ENCODE measurements around the gene PHIP. TPM values are rescaled to one million over a fixed set of nuclear protein-coding genes. Genes with fewer than 3 reads are reported as not detected.
"Not testable (repeated sequence)": the region's sequence is repeated elsewhere in the genome, so short reads cannot be mapped to it uniquely, and the experiment has no call there.

Gene PHIP
- total and polyA plus RNA-seq, 10 of the 15 experiments (the other 5 are each of a cell fraction or from before 2014, with no cell fraction given) = 8.5 to 34.6 (median 17.9) TPM

DNA sequence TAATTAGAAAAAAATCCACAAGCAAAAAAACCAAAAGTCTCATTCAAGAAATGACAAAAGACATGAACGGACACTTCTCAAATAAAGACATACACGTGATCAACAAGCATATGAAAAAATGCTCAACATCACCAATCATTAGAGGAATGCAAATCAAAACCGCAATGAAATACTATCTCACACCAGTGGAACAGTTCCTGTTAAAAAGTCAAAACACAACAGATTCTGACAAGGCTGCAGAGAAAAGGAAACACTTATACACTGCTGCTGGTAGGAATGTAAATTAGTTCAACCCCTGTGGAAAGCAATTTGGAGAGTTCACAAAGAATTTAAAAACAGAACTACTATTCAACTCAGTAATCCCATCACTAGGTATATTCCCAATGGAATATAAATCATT, 152.7 kb downstream of the PHIP start (continued):
- TF ChIP-seq, protein P1, sequence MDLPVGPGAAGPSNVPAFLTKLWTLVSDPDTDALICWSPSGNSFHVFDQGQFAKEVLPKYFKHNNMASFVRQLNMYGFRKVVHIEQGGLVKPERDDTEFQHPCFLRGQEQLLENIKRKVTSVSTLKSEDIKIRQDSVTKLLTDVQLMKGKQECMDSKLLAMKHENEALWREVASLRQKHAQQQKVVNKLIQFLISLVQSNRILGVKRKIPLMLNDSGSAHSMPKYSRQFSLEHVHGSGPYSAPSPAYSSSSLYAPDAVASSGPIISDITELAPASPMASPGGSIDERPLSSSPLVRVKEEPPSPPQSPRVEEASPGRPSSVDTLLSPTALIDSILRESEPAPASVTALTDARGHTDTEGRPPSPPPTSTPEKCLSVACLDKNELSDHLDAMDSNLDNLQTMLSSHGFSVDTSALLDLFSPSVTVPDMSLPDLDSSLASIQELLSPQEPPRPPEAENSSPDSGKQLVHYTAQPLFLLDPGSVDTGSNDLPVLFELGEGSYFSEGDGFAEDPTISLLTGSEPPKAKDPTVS (IDR thresholded peaks at IDR 0.05; ENCODE audit: low read depth, low read length) = no peak
- no peak for TF ChIP-seq SMAD1 (IDR thresholded peaks at IDR 0.05; ENCODE audit: low read depth, partially characterized antibody)
- TF ChIP-seq DPF2 (IDR thresholded peaks at IDR 0.05) = no peak
- no peak for TF ChIP-seq CUX1 (IDR thresholded peaks at IDR 0.05; ENCODE audit: insufficient replicate concordance, low read depth, low read length)
- no peak for TF ChIP-seq TAF1 (IDR thresholded peaks at IDR 0.05; ENCODE audit: borderline replicate concordance, low read depth, low read length)
- no peak for TF ChIP-seq GATAD2B (conservative IDR thresholded peaks at IDR 0.05; ENCODE audit: low read depth)
- no peak for TF ChIP-seq KDM1A (IDR thresholded peaks at IDR 0.05; ENCODE audit: borderline replicate concordance)
- no peak for TF ChIP-seq BMI1 (IDR thresholded peaks at IDR 0.05; ENCODE audit: borderline replicate concordance)
- no peak for TF ChIP-seq FOXK2 (IDR thresholded peaks at IDR 0.05)

- H3K79me2 ChIP-seq (ENCODE audit: control insufficient read depth, insufficient read depth, low read length); CTCF ChIA-PET; POLR2A ChIA-PET; H3K36me3 ChIP-seq (ENCODE audit: control insufficient read depth in 2 of 2, insufficient read depth in 2 of 2, low read length in 1 of 2); H3K4me1 ChIP-seq (ENCODE audit: control insufficient read depth, insufficient read depth, low read length); H2AFZ ChIP-seq (ENCODE audit: control insufficient read depth, low read depth, low read length); in situ Hi-C loops (cut with MboI); H3K4me3 ChIP-seq; RAD21 ChIA-PET (ENCODE audit: unreplicated experiment); SMC1A ChIA-PET (ENCODE audit: uncharacterized antibody, unreplicated experiment); H3K9me3 ChIP-seq (replicated peaks; ENCODE audit: control insufficient read depth, insufficient read depth, low read length); FAIRE-seq; H3K4me2 ChIP-seq (ENCODE audit: control insufficient read depth, insufficient read depth); intact Hi-C loops (cut with micrococcal nuclease; ENCODE audit: unreplicated experiment); BruUV-seq (replicated peaks); H3K27ac ChIP-seq (ENCODE audit: control insufficient read depth, insufficient read depth); H3K9ac ChIP-seq (ENCODE audit: control insufficient read depth, insufficient read depth, low read length); H4K20me1 ChIP-seq (ENCODE audit: control insufficient read depth, insufficient read depth); H3K27me3 ChIP-seq (replicated peaks in 1 of 2; ENCODE audit: control insufficient read depth in 2 of 2, insufficient read depth in 2 of 2, low read length in 1 of 2); ATAC-seq; DNase-seq (ENCODE audit: low read depth, low spot score): not testable (repeated sequence)
- WGBS (ENCODE audit: insufficient coverage, insufficient replicate concordance, low lambda C conversion rate, missing lambda C conversion rate) = 82% methylated on average over 10 of the region's 10 CpGs
These were observed 156.9 kb downstream of the PHIP start for GRCh38 chr6:78921168-78921567.

Measured in GM12878 (cell line).